Activated CD8-positive, alpha-beta T cell treated with anti-CD3 and anti-CD28 coated beads for 36 hours (primary cell): ENCODE results near the gene BLOC1S6. TPM values are rescaled to one million over a fixed set of nuclear protein-coding genes. Genes with fewer than 3 reads are reported as not detected.

ENCODE experiments used
- ATAC-seq: fragments of 200-7000 bp; cut with Tn5 transposase; one replicate; pipeline ENCODE4 v1.10.0; 2021; ENCODE audit warnings: mild to moderate bottlenecking, moderate library complexity
- CTCF ChIA-PET: fragments of 350-600 bp; sonication (Branson Sonifier 250); formaldehyde crosslinking; loops from one replicate; lab custom pipeline; 2021; ENCODE audit warnings: antibody characterized with exemption; lab: Charles Lee
- POLR2A ChIA-PET: fragments of 350-600 bp; sonication (Branson Sonifier 250); formaldehyde crosslinking; loops from one replicate; lab custom pipeline; 2021; ENCODE audit warnings: antibody characterized with exemption; lab: Charles Lee
- DNase-seq: peaks from one replicate; pipeline ENCODE4 v3.0.0-alpha.2; 2020
- H3K27ac Mint-ChIP-seq: one replicate; pipeline ENCODE4 v1.8.0; 2021; ENCODE audit warnings: mild to moderate bottlenecking, mixed read lengths
- H3K27me3 Mint-ChIP-seq: one replicate; pipeline ENCODE4 v1.8.0; 2021; ENCODE audit warnings: mixed read lengths
- H3K36me3 Mint-ChIP-seq: one replicate; pipeline ENCODE4 v1.8.0; 2021; ENCODE audit warnings: low read depth, mixed read lengths
- H3K4me1 Mint-ChIP-seq: one replicate; pipeline ENCODE4 v1.8.0; 2021; ENCODE audit warnings: low read depth, mixed read lengths
- H3K4me3 Mint-ChIP-seq: one replicate; pipeline ENCODE4 v1.8.0; 2021; ENCODE audit warnings: mild to moderate bottlenecking, moderate library complexity, mixed read lengths
- H3K9me3 Mint-ChIP-seq: one replicate; pipeline ENCODE4 v1.8.0; 2021; ENCODE audit warnings: mixed read lengths
- CTCF ChIP-seq: fragments of 200-600 bp; IDR thresholded peaks from one replicate; pipeline ENCODE4 v1.8.0; 2022; ENCODE audit warnings: antibody characterized with exemption, mild to moderate bottlenecking
- intact Hi-C: fragments of 100-400 bp; cut with micrococcal nuclease; formaldehyde crosslinking; loops from one replicate; pipeline ENCODE4 v1.10.0; 2022
- total RNA-seq, 2 experiments: library from RNA; stranded (reverse); gene quantifications; one replicate each; pipeline ENCODE4 v1.2.3, GENCODE V29; 2021

BLOC1S6 gene
- total RNA-seq, 2 experiments from 2014 or later = 43.3 to 46.9 TPM

DNA sequence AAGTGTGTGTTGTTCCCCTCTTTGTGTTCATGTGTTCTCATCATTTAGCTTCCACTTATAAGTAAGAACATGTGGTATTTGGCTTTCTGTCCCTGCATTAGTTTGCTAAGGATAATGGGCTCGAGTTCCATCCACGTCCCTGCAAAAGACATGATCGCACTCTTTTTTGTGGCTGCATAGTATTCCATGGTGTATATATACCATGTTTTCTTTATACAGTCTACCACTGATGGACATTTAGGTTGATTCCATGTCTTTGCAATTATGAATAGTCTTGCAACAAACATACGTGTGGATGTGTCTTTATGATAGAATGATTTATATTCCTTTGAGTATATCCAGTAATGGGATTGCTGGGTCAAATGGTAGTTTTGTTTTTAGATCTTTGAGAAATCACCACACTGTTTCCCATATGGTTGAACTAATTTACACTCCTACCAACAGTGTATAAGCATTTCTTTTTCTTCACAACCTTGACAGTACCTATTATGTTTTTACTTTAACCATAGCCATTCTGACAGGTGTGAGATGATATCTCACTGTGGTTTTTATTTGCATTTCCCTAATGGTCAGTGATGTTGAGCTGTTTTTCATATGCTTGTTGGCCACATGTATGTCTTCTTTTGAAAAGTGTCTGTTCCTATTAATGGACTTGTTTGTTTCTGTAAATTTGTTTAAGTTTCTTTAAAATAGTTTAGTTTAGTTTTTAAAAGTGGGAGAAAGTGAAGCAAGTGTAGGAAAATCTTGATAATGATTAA is 42.7 kb upstream of the BLOC1S6 start:
- intact Hi-C loops = no loop called here
- Mint-ChIP-seq H3K9me3 (no peaks in the 10 kb centered on the region), H3K4me1 (no peaks in the 10 kb centered on the region), H3K27ac (no peak overlapping the region), H3K27me3 (peaks cover 1% of the 10 kb centered on the region), H3K4me3 (no peak overlapping the region), H3K36me3 (no peaks in the 10 kb centered on the region)
- DNase-seq (no peak), ATAC-seq (no peak)
- POLR2A ChIA-PET = no interaction called here
- TF ChIP-seq CTCF = no peak
- CTCF ChIA-PET = no interaction called here

GRCh38 chr15:45546789-45547188 is 40.4 kb upstream of the BLOC1S6 start:
- Mint-ChIP-seq H3K4me1 (no peaks in the 10 kb centered on the region), H3K27ac (no peak overlapping the region), H3K4me3 (no peak overlapping the region), H3K27me3 (peaks cover 1% of the 10 kb centered on the region), H3K36me3 (no peaks in the 10 kb centered on the region), H3K9me3 (no peaks in the 10 kb centered on the region)
- TF ChIP-seq CTCF = no peak
- ATAC-seq (no peak), DNase-seq (no peak)
- ChIA-PET POLR2A (no interaction called here), CTCF (no interaction called here)
- intact Hi-C loops = no loop called here

DNA sequence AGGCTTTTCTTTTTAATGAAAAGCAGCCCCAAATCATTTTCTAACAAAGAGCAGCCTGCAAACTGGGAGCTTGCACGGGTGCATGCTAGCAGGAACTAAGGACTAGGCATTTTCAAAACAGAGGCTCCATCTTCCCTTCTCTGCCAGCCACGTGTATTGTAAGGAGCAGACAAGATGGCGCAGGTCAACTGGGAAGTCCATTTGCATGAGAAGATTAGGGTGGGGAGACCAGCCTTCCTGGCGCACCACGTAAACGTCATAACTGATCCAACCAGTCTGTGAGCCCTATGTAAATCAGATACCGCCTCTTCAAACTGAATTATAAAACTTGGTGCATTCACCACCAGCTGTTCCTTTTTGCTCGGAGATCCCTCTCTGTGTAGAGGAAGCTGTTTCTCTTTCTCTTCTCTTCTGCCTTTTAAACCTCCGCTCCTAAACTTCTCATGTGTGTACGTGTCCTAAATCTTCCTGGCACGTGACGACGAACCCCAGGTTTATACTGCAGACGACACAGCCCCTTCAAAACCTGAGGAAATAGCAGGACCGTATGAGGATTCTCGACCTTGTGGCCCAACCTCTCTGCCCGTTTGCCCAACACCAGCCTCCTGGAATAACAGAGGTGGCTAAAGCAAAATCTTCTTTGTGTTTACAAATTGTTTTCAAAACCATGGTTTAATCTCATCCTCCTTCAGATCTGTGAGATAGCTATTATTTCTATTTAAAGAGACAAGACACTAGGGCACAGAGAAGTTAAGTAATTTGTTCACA is 38.2 kb upstream of the BLOC1S6 start:
- Mint-ChIP-seq H3K36me3 (no peaks in the 10 kb centered on the region), H3K4me1 (no peaks in the 10 kb centered on the region), H3K27me3 (peaks cover 7% of the 10 kb centered on the region), H3K4me3 (no peak overlapping the region), H3K27ac (no peak overlapping the region), H3K9me3 (no peaks in the 10 kb centered on the region)
- CTCF ChIA-PET = interaction anchor here (1.8 kb wide), 1 partner anchor 118 kb away, joined by 4 read pairs; no protein-coding TSS in a partner anchor
- ATAC-seq (no peak), DNase-seq (no peak)
- no peak for TF ChIP-seq CTCF
- intact Hi-C loops = no loop called here
- POLR2A ChIA-PET = no interaction called here

- POLR2A ChIA-PET = no interaction called here
- H3K4me1 Mint-ChIP-seq = no peaks in the 10 kb centered on the region
Measured at GRCh38 chr15:45549541-45550220, 37.5 kb upstream of the BLOC1S6 start.

More at GRCh38 chr15:45549541-45550220, 37.5 kb upstream of the BLOC1S6 start:
- CTCF ChIA-PET = interaction anchor here (1.8 kb wide), 1 partner anchor 119 kb away, joined by 4 read pairs; no protein-coding TSS in a partner anchor
- TF ChIP-seq CTCF = no peak
- Mint-ChIP-seq H3K36me3 (no peaks in the 10 kb centered on the region), H3K27ac (no peak overlapping the region), H3K27me3 (peaks cover 11% of the 10 kb centered on the region), H3K9me3 (no peaks in the 10 kb centered on the region), H3K4me3 (no peak overlapping the region)
- no peak for DNase-seq
- intact Hi-C loops = no loop called here
- ATAC-seq = no peak
